Mucosa of descending colon (tissue), 3 donors: ENCODE results near the gene VSIG10L2. TPM values are rescaled to one million over a fixed set of nuclear protein-coding genes. Genes with fewer than 3 reads are reported as not detected.
A peak's percentile ranks its signal among the peaks of the same experiment; 100 is the strongest.
"Not testable (repeated sequence)": the region's sequence is repeated elsewhere in the genome, so short reads cannot be mapped to it uniquely, and the experiment has no call there.

Experiments used
- ATAC-seq: fragments of 200-7000 bp; cut with Tn5 transposase; one replicate; pipeline ENCODE4 v1.9.1; 2020; ENCODE audit warnings: mild to moderate bottlenecking, moderate library complexity
- DNase-seq, 3 donors: peaks; one replicate each; pipeline ENCODE4 v3.0.0-alpha.2; 2020
- H3K36me3 ChIP-seq: fragments of 200-600 bp; one replicate; pipeline ENCODE4 v1.8.0; 2021; ENCODE audit warnings: low read depth, mild to moderate bottlenecking
- H3K4me1 ChIP-seq: fragments of 200-600 bp; one replicate; pipeline ENCODE4 v1.8.0; 2021; ENCODE audit warnings: low read depth, mild to moderate bottlenecking
- H3K4me3 ChIP-seq: fragments of 200-600 bp; one replicate; pipeline ENCODE4 v1.8.0; 2021; ENCODE audit warnings: mild to moderate bottlenecking
- H3K9me3 ChIP-seq: fragments of 200-600 bp; one replicate; pipeline ENCODE4 v1.8.0; 2021; ENCODE audit warnings: mild to moderate bottlenecking
- CTCF ChIP-seq: fragments of 200-600 bp; IDR thresholded peaks from one replicate; pipeline ENCODE4 v1.8.0; 2022; ENCODE audit warnings: antibody characterized with exemption, mild to moderate bottlenecking
- intact Hi-C, 2 donors: fragments of 100-400 bp; cut with DNase I in 1 of 2; cut with micrococcal nuclease in 1 of 2; formaldehyde crosslinking; loops; one replicate each; pipeline versions ENCODE4 v1.11.0 to v1.11.1; 2022; cut with DNase I, micrococcal nuclease
- total RNA-seq, 3 donors: library from RNA; stranded (reverse); fragmentation: NEBNext Ultra II Directional in 2 of 3; extraction: Animal tissue kit (Norgen Biotek cat#: 25700) in 2 of 3; gene quantifications; one replicate each; pipeline versions ENCODE4 v1.2.1 to v1.2.4, GENCODE V29; 2021 to 2023
- donor health status: DM: no; HTN: no; CAD: no; lungs with moderate emphysema.
- donor health status: DM: no; HTN: no; CAD: no.
- donor health status: DM: no; HTN: yes; CAD: no.

Gene VSIG10L2
- total RNA-seq, 3 donors from 2014 or later, result 0.09 TPM; not detected in 2

DNA sequence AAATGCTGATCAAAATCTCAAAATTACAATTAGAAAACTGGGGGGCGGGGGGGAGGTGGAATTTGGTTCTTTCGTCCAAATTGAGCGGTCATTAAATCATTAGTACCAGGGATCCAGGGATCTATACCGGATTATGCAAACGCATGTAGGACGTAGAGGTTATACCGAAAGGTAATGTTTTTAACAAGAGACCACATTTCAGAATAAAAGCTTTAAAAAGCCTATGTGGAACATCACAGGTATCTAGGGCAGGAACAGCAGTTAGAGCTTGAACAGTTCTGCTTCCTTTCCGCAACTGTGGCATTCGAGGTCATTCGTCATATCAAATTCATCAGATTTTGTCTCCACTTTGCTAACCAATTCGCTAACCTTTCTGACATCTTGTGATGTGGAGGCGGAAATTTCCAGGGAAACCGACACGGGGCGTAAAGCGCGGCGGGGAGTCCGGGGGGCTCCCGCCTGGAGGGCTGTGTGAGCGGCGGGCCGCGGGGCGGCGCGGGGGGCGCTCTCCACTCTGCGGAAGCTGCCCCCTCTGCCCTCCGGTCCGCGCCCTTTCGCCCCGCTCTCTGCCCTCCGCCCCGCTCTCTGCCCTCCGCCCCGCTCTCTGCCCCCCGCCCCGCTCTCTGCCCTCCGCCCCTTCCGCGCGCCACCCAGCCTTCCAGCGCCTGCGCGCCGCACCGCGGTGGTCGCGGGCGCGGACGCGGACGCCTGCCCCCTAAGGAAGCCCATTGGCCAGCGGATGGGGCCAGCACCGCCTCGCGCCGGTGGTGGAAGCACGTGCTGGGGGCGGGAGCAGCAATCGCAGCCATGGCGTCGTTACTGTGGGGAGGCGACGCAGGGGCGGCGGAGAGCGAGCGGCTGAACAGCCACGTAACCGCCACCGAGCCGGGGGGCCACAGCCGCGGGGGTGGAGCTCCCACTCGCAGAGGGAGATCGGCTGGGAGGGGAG, 41.9 kb upstream of the VSIG10L2 start, which contains the start of gene DDX25:
TSS of gene DDX25 (plus strand) at position 798 of the 949 bp plus-strand sequence. CDS start at position 808, 10 bp downstream.
- Histone ChIP-seq H3K9me3 (no peaks in the 10 kb centered on the region), H3K36me3 (no peaks in the 10 kb centered on the region), H3K4me3 (no peak within 1 kb of the TSS), H3K4me1 (peaks cover 13% of the 10 kb centered on the region)
- no peak for DNase-seq
- no peak for ATAC-seq
- intact Hi-C loops, result no loop called here
- TF ChIP-seq CTCF, result no peak

DNA sequence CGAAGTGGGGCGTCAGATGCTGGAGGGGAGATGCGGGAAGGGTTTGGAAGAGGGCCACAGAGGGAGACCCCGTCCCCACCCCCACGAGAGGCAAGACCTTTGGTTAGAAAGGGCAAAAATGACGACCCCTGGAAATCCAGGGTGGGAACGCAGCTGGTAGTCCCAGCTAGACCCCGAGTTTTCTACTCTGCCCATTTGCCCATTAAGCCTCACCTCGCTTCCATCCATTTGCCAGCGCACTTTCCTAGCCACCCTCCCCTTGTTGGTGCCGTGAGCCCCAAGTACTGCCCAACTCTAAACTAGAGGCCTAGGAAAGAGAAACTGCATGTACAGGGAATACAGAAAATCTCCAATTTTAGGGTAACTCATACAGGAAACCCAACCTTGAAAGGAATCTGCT, 41.2 kb upstream of the VSIG10L2 start:
- no peak overlapping the region for H3K4me3 ChIP-seq
- ATAC-seq (no peak), DNase-seq (peak in 1 of 3 donors; percentile 25)
- intact Hi-C loops, result no loop called here
- H3K4me1 ChIP-seq, result peaks cover 13% of the 10 kb centered on the region
- no peaks in the 10 kb centered on the region for H3K9me3 ChIP-seq
- H3K36me3 ChIP-seq, result no peaks in the 10 kb centered on the region
- no peak for TF ChIP-seq CTCF

GRCh38 chr11:125910226-125910849, 35.5 kb upstream of the VSIG10L2 start:
- no peak for TF ChIP-seq CTCF
- intact Hi-C loops, result no loop called here
- H3K4me3 ChIP-seq, result no peak overlapping the region
- no peaks in the 10 kb centered on the region for H3K4me1 ChIP-seq
- no peaks in the 10 kb centered on the region for H3K36me3 ChIP-seq
- no peak for ATAC-seq
- no peaks in the 10 kb centered on the region for H3K9me3 ChIP-seq
- no peak for DNase-seq

DNA sequence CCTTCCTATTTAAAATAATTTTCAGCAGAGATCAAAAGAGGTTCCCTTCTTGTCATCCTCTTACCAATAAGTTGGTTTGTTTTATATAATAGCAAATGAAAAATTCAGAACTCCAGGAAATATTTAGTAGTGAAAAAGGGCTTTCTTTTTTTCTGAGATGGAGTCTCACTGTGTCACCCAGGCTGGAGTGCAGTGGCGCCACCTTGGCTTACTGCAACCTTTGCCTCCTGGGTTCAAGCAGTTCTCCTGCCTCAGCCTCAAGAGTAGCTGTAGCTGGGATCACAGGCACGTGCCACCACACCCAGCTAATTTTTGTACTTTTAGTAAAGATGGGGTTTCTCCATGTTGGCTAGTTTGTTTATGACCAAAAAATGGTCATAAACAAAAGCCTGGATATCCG, 31.2 kb upstream of the VSIG10L2 start:
- DNase-seq, ATAC-seq, intact Hi-C loops, H3K36me3 ChIP-seq, H3K9me3 ChIP-seq, H3K4me3 ChIP-seq: not testable (repeated sequence)
- peaks cover 17% of the 10 kb centered on the region for H3K4me1 ChIP-seq

- peak; percentile 91 for ATAC-seq
- no peaks in the 10 kb centered on the region for H3K36me3 ChIP-seq
- no peak for TF ChIP-seq CTCF
- no peaks in the 10 kb centered on the region for H3K9me3 ChIP-seq
- peaks cover 21% of the 10 kb centered on the region for H3K4me1 ChIP-seq
- no peak overlapping the region for H3K4me3 ChIP-seq
- peak; percentile 75 to 86 (median 79) for DNase-seq
- intact Hi-C loops, result no loop called here
These were observed 29.0 kb upstream of the VSIG10L2 start for GRCh38 chr11:125916683-125917347.
